ENCODE data around the gene MRTFB.
"Not testable (repeated sequence)": the region's sequence is repeated elsewhere in the genome, so short reads cannot be mapped to it uniquely, and the experiment has no call there.

MRTFB gene

DNA sequence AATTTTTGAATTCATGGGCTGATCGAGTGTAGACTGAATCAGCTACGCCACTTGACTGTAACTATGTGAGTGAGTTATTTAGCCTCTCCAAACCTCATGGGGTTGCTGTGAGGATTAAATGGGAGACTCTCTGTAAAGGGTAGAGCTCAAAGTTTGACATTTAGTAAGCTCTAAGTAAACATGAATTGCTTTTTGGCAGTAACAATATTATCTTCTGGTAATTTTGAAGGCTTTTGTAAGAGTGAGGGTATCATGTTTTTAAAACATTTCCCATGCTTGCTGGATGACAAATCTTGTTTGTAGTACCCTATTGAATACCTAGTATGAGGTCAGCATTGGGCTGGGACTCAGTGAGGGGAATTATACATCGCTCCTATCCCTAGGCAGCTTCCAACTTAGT lies 35.3 kb downstream of the MRTFB start:
- DNase-seq, result no peak

DNA sequence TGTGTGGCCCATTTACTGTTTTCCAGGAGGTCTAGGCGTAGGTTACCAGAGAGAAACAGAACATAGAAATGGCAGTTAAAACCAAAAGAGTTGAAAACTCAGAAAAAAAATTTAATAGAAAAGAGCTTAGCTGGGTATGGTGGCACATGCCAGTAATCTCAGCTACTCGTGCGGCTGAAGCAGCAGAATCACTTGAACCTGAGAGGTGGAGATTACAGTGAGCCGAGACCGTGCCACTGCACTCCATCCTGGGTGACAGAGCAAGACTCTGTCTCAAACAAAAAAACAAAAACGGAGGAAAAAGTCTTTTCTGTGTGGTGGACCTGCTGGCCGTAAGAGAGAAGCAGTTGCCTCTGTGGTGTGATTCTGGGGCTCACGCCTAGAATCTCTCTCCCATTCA lies 35.8 kb downstream of the MRTFB start:
- DNase-seq, result no peak

DNA sequence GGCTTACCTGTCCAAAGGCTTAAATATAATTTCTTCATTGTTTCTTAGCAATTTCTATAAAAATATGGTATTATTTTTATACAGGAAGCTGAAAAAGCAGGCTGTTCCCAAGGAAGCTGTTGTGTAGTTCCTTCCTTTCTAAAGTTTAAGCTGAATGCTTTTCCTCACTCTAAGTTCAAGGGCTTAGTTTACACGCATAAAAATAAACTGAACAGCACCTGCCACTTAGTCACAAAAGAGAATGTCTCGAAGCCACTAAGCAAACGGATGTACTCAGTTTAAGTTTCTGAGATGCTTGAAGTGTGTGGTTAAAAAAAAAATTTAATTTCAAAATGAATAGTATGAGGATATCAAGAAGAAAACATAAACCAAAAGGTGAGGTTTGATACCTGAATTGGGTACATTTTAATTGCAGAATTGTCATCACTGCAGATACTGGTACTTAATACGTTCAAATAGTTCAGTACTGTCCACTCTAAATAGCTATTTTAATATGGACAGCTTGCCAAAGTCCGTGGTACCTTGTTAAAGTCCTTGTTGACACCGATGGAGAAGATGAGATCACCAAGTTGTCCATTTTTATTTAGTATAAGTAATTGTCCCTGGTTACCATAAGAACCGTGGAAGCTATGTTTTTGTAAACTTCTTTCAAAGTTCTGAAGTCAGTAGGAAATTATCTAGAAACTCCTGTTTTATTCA lies 38.1 kb downstream of the MRTFB start:
- no peak for DNase-seq

DNA sequence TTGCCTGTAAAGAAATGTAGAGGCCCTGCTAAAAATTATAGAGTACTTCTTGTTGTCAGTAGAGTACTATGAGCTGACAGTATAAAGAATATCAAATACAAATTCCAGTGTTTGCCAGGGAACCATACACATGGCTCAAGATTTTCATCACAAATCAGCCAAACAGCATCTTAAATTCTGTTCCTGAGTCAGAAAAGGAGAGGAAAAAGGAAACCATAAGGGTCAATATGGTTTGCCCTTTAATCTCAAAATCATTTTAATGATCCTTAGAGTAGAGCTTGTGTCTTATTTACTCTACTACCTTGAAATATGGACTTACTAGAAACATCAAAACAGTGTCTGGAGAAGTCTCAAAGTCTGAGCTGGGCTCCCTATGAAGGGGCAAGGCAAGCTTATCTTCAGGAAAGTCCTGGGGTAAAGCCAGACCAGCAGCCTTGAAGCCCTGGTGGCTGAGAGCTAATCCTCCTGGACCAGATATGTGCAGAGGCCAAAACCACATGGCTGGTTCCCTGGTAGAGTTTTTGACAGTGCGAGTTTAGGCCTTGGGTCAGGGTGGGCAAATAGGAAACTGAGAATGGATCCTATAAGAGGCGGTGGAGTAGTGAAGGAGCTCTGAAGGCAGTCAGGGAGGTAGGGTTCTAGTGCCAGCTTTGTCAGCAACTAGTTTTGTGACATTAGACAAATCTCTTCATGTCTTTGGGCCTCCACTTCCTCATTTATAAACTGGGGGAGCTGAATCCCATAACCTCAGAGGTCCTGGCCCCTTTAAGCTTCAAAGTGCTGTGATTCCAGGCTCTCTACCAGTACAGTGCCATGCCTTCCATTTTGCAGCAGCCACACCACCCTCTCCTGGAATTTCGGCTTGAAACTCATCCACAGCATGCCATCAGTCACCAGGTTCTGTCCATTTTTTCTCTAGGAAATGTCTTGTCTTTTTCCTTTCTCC lies 38.9 kb downstream of the MRTFB start:
- no peak for DNase-seq

DNA sequence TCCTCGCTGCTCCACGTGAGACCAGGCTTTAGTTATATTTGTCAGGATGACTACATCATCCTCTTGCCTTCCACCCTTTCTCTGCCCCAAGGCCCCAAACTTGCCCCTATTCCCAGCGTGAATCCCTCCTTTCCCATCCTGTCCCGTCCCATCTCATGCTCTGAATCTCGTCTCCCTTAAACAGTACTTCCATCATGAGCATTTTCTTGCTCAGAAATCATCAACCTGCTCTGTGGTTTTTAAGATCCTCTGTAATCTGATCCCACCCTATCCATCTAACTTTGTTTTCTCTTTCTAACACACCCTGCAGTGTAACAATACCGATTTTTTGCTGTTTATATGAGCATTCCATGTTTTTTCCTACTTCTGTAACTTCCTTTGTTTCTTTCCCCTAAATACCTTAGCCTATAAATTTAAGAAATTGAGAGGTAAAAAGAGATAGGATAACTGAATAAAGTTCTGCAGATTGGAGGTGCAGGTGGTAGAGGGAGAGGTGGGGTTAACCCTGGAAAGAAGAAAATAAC lies 39.7 kb downstream of the MRTFB start:
- DNase-seq, result no peak

DNA sequence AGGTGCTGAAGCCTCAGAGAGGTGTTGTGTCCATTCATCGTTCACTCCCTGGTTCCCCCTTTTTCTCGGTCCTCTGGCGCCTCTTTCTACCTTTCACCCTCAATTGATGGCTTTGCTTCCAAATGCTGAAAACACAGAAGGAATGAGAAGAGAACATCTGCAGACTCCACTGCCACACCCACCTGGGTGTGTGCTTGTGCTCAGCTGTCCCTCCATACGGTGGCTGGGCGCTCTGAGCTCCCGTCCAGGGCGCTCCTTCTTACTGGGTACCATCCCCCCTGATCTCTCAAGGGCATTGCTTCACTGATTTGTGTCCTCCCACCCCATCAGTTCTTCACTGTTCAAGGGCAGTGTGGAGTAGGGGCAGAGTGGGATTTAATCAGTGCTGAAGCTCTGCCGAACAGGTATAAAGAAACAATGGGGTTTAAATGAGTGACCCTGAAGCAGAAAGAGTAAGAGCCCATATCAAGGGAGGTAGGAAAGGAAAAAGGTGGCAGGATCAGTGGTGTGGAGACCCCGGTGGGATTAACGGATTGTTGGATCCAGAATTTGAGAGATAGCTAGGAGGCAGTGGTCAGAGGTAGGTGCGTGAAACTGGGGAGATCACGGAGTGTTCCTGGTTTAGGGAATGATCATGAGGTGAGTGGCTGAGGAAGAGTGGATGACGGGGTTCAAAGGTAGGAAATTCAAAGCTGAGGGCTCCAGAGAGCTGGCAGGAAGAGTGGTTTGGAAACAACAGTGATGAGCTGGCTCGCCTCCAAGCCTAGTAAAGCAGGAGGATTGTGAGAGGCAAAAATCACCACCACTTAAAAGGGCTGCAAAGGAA lies 40.8 kb downstream of the MRTFB start:
- DNase-seq, result no peak

DNA sequence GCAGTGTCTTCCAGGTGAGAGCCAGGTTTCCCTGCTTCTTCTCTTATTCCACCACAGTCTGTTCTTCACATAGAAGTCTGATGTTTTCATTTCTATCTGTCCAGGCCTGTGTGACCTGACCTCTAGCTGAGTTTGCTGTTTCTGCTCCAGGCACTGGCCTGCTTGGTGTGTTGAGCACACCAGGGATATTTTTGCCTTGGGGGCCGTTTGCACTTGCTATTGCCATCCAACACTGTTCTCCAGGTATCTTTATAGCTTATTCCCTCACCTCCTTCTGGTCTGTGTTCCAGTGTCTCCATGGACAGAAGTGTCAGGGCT lies 41.4 kb downstream of the MRTFB start:
- DNase-seq, result no peak

DNA sequence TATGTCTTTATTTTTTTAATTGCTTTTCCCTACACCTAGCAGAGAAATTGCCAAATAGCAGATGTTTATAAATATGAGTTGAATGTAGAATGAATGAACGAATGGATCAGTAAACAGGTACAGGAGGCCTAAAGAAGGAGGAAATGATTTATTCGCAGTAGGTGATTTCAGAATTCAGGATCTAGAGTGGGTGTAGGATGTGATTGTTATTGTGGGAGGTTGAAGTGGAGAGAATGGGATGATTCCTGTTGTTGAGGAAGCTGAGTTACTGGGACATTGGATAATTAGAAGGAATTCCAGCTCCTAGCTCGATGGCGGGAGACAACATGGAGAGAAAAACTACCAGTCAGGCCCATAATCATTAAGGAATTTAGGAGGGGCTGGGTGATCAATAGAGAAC lies 42.2 kb downstream of the MRTFB start:
- no peak for DNase-seq

DNA sequence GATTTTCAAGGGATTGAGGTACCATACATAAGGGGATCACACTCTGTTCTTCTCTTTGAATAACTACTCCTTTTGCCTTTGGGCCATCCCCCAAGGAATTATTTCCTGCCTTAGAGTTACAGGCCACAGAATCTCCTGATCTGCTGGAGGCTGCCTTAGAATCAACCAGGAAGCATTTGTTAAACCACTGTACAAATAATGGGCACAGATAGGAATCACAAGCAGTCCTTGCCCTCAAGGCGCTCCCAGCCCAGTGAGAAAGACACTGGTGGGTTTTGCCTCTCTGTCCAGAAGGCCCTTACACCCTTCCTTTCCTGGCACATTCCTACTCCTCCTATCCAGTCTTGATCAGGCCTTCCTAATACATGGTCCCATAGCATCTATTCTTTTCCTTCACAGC lies 45.9 kb downstream of the MRTFB start:
- DNase-seq, result no peak

DNA sequence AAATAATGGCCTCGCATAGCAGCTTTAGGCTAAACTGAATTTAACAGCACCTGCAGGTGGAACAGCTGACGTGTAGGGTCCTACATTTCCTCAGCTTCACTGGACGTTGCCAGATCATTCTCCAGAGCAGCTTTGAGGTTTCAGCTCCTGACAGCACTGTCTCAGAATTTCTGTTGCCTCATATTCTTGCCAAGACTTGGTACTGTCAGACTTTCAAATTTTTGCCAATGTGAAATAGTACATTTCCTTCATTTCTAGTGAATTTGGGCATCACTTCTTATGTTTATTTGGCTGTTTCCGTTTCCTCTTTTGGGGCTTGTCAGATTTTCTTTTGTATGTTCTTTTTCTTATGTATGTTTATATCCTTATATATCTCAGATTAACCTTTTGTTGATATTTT lies 48.7 kb downstream of the MRTFB start:
- no peak for DNase-seq

DNA sequence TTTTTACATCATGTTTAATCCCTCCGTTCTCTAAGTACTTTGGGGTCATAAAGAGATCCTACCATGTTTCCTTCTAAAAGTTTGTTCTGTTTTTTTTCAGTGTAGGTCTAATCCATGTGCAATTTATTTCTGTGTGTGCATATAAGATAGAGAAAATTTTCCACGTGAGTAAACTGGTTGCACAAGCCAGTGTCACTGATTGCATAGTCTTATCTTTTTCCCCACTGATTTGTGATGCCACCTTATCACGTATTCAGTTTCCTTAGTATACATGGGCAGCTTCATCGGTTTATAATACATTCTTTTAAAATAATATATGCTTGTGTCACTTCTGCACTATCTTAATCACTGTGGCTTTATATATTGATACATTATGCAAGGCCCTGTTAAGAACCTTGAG lies 49.2 kb downstream of the MRTFB start:
- no peak for DNase-seq

DNA sequence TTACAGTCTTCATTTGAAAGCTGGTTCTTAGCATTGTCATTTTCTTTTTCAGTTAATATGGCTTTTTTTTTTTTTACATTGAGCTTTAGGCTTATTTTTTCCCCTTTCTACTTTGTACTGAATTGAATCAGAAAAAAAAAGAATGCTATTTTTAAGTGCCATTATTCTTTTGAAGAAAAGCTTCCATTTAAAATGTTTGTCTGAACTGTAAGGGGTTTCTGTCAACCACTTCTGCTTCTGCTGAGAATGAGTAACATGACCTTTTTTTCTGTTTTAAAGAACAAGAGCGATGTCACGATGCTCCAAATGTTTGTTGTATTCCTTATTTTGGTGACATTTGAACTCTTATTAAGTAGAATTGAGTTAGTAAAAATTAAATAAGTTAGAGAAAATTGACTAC lies 50.0 kb downstream of the MRTFB start:
- no peak for DNase-seq

DNA sequence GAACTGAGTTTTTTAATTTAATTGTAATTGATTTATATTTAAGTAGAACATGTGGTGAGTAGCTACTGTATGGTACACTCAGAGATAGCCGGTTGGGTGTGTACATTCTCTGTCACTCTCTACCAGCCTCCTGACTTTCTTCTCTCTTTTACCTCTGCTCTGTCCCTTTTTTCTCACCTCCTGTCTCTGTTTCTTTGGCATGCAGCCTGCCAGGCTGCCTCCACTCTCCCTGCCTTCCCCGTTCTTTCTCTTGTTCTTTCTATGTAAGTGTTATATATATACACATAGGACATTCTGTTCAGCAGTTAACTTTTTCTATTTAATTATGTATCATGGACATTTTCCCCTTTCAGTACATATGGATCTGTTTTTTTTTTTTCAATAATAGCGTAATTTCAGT lies 50.8 kb downstream of the MRTFB start:
- DNase-seq, result no peak

DNA sequence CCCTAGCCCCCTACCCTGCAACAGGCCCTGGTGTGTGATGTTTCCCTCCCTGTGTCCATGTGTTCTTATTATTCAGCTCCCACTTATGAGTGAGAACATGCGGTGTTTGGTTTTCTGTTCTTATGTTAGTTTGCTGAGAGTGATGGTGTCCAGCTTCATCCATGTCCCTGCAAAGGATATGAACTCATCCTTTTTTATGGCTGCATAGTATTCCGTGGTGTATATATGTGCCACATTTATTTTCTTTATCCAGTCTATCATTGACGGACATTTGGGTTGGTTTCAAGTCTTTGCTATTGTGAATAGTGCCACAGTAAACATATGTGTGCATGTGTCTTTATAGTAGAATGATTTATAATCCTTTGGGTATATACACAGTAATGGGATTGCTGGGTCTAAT lies 51.3 kb downstream of the MRTFB start:
- DNase-seq, result not testable (repeated sequence)

DNA sequence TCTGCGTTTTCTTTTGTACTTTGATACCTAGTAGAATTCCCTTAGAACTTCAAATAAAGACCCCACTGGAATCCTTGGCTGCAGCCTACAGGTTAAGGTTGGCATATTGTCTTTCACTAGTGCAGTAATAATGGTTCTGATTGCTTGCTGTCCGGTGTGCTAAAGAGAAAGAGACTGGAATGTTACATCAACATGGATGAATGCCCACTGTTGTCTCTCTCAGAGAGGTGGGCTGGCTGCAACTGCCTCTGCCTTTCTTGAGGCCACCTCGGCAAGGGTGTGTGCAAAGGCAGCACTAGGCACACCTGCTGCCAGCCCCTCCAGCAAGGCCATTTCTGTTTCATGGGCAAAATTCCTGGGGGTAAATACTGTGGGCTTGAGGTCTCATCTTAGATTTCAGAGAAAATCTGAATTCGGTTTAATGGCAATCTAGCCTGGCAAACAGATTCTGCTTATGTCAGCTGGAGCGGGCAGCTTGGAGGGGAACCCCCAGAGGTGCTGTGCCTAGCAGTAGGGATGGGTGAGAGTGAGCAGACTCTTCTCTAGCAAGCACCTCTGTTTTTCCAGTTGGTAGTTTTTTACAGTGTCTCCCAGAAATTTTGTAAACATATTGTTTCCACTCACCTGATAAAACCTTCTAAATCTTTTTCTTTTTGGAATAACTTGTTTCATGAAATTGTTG lies 54.0 kb downstream of the MRTFB start:
- DNase-seq, result no peak

DNA sequence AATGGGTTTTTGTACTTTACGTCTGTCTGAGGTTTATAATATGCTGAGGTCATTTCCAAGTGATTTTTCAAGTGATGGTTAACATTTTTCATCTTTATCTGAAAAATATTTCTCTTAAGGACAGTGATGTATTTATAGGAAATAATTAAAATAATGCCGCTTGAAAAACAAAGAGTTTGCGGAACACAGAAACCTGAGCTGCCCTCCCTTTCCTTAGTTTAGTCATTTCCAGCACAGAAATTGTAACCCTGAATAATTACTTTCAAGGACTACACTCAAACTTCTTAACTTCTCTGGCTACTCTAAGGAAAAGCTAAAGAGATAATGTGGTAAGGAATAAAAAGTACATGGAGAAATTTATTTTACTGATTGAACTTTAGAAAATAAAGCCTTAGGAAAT lies 54.6 kb downstream of the MRTFB start:
- DNase-seq, result no peak

DNA sequence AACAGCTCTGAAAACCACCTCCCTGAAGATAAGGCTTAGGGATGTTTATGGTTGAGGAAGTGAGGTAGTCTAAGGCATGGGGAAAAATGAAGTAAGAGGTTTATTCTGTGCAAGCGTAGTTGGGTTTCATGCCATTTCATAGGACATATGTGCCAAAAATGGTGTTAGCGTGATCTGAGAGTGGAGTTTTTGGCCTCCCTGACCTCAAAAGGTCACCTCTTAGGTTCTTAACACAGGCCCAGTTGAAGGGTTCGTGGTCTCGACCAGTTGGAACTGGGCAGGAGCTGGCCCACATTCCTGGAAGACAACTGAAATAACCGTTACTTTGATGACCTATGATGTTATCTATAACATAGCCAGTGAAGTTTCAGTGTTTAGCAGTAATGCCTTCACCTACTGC lies 57.0 kb downstream of the MRTFB start:
- DNase-seq, result no peak

DNA sequence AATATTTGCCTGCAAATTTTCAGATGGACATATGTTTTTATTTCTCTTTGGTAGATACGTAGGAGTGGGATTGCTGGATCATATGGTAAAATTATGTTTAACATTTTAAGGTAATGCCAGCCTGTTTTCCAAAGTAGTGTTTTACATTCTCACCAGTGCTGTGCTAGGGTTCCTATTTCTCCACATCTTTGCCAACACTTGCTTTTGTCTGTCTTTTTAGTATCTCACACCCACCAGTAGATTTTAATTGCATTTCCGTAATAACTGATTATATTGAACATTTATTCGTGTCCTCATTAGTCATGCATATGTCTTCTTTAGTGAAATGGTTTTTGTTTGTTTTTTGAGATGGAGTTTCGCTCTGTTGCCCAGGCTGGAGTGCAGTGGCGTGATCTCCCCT lies 58.4 kb downstream of the MRTFB start:
- DNase-seq, result no peak

DNA sequence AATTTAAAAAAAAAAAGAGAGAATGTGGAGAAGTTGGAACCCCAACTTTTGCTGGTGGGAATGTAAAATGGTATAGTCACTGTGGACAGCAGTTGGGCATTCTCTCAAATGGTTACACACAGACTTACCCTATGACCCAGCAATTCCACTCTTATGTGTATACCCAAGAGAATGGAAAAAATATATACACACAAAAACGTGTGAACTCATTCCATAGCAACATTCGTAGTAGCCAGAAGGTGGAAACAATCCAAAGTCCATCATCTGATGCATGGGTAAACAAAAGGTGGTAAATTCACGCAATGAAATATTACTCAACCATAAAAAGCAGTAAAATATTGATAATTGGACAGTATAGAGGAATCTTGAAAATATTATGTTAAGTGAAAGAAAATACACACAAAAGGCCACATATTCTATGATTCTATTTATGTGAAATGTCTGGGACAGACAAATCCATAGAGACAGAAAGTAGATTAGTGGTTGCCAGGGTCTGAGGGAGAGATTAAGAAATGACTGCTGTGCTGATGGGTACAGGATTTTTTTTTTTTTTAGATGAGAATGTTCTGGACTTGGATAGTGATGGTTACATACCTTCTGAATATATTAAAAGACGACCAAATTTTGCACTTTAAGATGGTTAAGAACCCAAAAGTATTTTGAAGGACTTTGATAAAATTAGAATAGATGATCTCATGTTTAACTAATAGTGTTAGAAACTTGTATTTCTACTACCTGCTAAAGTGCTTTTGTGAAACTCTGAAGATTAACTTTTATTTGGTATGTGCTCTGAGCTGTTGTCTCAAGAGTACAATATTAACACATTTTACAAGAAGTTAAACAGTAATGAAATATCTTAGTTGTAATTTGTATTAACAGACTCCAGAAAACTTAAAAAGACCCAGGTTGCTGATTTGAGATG lies 60.9 kb downstream of the MRTFB start:
- no peak for DNase-seq

DNA sequence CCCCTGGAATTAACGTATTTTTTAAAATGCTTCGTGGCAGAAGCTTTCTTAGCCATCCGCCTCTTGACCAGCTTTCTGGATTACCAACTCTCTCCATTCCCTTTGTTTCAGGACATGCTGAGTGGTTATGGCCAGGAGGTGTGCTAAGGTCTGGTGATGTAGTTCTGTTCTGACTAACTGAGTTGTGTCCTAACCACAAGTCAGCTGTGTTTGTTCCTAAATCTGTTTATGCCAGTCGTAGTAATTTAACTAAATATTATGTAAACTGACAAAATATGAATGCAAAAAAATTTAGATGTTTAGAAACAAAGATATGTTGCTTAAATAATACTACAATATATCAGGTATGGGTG lies 61.6 kb downstream of the MRTFB start:
- no peak for DNase-seq

DNA sequence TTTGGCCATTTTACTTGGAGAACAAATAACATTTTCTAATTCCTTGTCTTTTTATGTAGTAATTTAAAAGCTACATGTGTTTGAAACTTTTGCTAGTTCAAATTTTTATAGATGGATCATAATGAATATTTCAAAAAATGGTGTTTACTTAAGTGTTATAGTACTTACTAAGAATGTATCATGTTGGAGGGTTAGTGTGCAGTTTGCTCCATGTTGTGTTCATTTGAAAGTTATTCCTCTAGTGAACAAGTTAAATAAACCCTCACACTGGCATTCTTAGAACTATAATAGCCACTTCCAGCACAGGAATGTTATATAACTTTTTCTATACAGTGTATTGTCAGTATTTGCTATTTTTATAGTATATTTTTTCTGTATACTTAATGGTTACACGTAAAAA lies 62.8 kb downstream of the MRTFB start:
- no peak for DNase-seq

DNA sequence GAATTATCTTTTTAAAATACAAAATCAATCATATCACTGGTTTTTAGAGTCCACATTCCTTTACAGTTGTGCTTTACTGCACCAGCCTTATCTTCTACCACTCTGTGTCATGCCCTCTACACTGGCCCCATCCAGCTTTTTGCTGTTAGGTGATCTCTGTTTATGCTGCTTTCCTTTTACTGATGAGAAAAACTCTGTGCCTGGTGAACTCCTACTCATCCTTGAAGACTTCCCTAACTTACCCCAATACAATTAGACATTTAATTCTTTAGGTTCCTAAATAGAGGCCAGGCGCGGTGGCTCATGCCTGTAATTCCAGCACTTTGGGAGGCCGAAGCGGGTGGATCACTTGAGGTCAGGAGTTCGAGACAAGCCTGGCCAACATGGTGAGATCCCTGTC lies 64.6 kb downstream of the MRTFB start:
- no peak for DNase-seq

All from CD4-positive, alpha-beta T cell treated with Interferon alpha-2 for 1 hour (primary cell).